ENCODE data around the gene DPYSL3.

DPYSL3 gene

GRCh38 chr5:147441191-147441695 lies 68.6 kb downstream of the DPYSL3 start:
- Histone ChIP-seq H3K27me3 (ENCODE audit: insufficient read depth, poor library complexity, severe bottlenecking) (no peaks in the 10 kb centered on the region), H3K27ac (replicated peaks) (no peak overlapping the region), H3K4me3 (replicated peaks; ENCODE audit: insufficient read depth, low read length) (no peak overlapping the region)
- no peak for DNase-seq (ENCODE audit: low read depth in 1 of 2, low spot score in 1 of 2)
- TF ChIP-seq SPI1 (IDR thresholded peaks at IDR 0.05; ENCODE audit: borderline replicate concordance, low read depth) (no peak), CTCF (IDR thresholded peaks at IDR 0.05; ENCODE audit: insufficient read depth, low read length) (no peak), REST (IDR thresholded peaks at IDR 0.05; ENCODE audit: insufficient replicate concordance, low read depth) (no peak), GABPA (IDR thresholded peaks at IDR 0.05; ENCODE audit: low read depth) (no peak), POLR2AphosphoS5 (IDR thresholded peaks at IDR 0.05; ENCODE audit: low read depth) (no peak)

- Histone ChIP-seq H3K4me3 (replicated peaks; ENCODE audit: insufficient read depth, low read length) (no peak overlapping the region), H3K27me3 (ENCODE audit: insufficient read depth, poor library complexity, severe bottlenecking) (no peaks in the 10 kb centered on the region), H3K27ac (replicated peaks) (no peak overlapping the region)
- TF ChIP-seq SPI1 (IDR thresholded peaks at IDR 0.05; ENCODE audit: borderline replicate concordance, low read depth): no peak
- TF ChIP-seq CTCF (IDR thresholded peaks at IDR 0.05; ENCODE audit: insufficient read depth, low read length): no peak
- no peak for TF ChIP-seq POLR2AphosphoS5 (IDR thresholded peaks at IDR 0.05; ENCODE audit: low read depth)
- TF ChIP-seq REST (IDR thresholded peaks at IDR 0.05; ENCODE audit: insufficient replicate concordance, low read depth): no peak
- no peak for TF ChIP-seq GABPA (IDR thresholded peaks at IDR 0.05; ENCODE audit: low read depth)
- DNase-seq (ENCODE audit: low read depth in 1 of 2, low spot score in 1 of 2): no peak
These were observed 70.6 kb downstream of the DPYSL3 start for GRCh38 chr5:147439254-147439653.

GRCh38 chr5:147437161-147437596 lies 72.7 kb downstream of the DPYSL3 start:
- Histone ChIP-seq H3K4me3 (replicated peaks; ENCODE audit: insufficient read depth, low read length) (no peak overlapping the region), H3K27ac (replicated peaks) (no peak overlapping the region), H3K27me3 (ENCODE audit: insufficient read depth, poor library complexity, severe bottlenecking) (no peaks in the 10 kb centered on the region)
- peak; percentile 68 for TF ChIP-seq POLR2AphosphoS5 (IDR thresholded peaks at IDR 0.05; ENCODE audit: low read depth)
- peak; percentile 16 for TF ChIP-seq REST (IDR thresholded peaks at IDR 0.05; ENCODE audit: insufficient replicate concordance, low read depth)
- no peak; the same call in 1 of the 2 replicates for TF ChIP-seq SPI1 (IDR thresholded peaks at IDR 0.05; ENCODE audit: borderline replicate concordance, low read depth)
- DNase-seq (ENCODE audit: low read depth in 1 of 2, low spot score in 1 of 2): peak; percentile 77 to 81
